Heart left ventricle (tissue), 16 donors: ENCODE measurements around the gene MED29. TPM values are rescaled to one million over a fixed set of nuclear protein-coding genes. Genes with fewer than 3 reads are reported as not detected.

ENCODE experiments used
- ATAC-seq, 4 donors: fragments of 200-7000 bp; cut with Tn5 transposase; one replicate each; pipeline ENCODE4 v1.9.1; 2020 to 2022; ENCODE audit warnings: moderate library complexity in 4 of 4, mild to moderate bottlenecking in 3 of 4, moderate number of reproducible peaks in 1 of 4
- DNase-seq, 5 donors: peaks; one replicate each; pipeline ENCODE4 v3.0.0-alpha.2; 2020
- H3K27ac ChIP-seq, 12 donors: fragments of 200-600 bp; sonication (generic) in 4 of 12; one replicate each; pipeline versions ENCODE4 v1.5.0 to v1.8.0; 2016 to 2022; ENCODE audit warnings: mild to moderate bottlenecking in 2 of 12
- H3K27me3 ChIP-seq, 9 donors: fragments of 200-600 bp; sonication (generic) in 2 of 9; one replicate each; pipeline versions ENCODE4 v1.5.1 to v1.8.0; 2016 to 2022; ENCODE audit warnings: mild to moderate bottlenecking in 3 of 9
- H3K36me3 ChIP-seq, 9 donors: fragments of 200-600 bp; sonication (generic) in 2 of 9; one replicate each; pipeline versions ENCODE4 v1.5.0 to v1.8.0; 2018 to 2022; ENCODE audit warnings: mild to moderate bottlenecking in 2 of 9
- H3K4me1 ChIP-seq, 12 donors: fragments of 200-600 bp; sonication (generic) in 4 of 12; one replicate each; pipeline versions ENCODE4 v1.5.0 to v1.8.0; 2016 to 2022; ENCODE audit warnings: mild to moderate bottlenecking in 3 of 12
- H3K4me3 ChIP-seq, 12 donors: fragments of 200-600 bp; sonication (generic) in 4 of 12; one replicate each; pipeline versions ENCODE4 v1.5.0 to v1.8.0; 2017 to 2022; ENCODE audit warnings: mild to moderate bottlenecking in 9 of 12, moderate library complexity in 4 of 12
- H3K9me3 ChIP-seq, 12 donors: fragments of 200-600 bp; sonication (generic) in 4 of 12; one replicate each; pipeline versions ENCODE4 v1.5.0 to v1.8.0; 2016 to 2022; ENCODE audit warnings: mild to moderate bottlenecking in 1 of 12
- CTCF ChIP-seq, 12 donors: fragments of 200-600 bp; sonication (generic) in 4 of 12; IDR thresholded peaks; one replicate each; pipeline versions ENCODE4 v1.5.0 to v1.8.0; 2018 to 2022; ENCODE audit warnings: antibody characterized with exemption in 12 of 12, mild to moderate bottlenecking in 5 of 12
- POLR2A ChIP-seq, 2 donors: fragments of 450-650 bp; IDR thresholded peaks; one replicate each; pipeline ENCODE4 v1.6.1; 2017; ENCODE audit warnings: antibody characterized with exemption in 2 of 2, mild to moderate bottlenecking in 2 of 2, moderate library complexity in 2 of 2
- WGBS, 4 donors: extraction: QIAGEN DNeasy Blood & Tissue Kit in 2 of 4; methylation state at CpG; one replicate each; pipeline versions ENCODE4 v1.1.5 to v1.1.7; 2013 to 2018; 5-methylcytosine and 5-hydroxymethylcytosine counted together
- intact Hi-C, 10 donors: fragments of 100-400 bp; cut with DNase I; formaldehyde crosslinking; loops; one replicate each; pipeline versions ENCODE4 v1.11.1 to v1.14.2; 2022
- polyA plus RNA-seq, 2 donors: library from polyadenylated mRNA; stranded (reverse); fragments of 200-250 nt; gene quantifications; one replicate each; pipeline ENCODE4 v1.2.3, GENCODE V29; 2013
- total RNA-seq, 9 donors: library from RNA; depleted of rRNA in 2 of 9; stranded (reverse); fragments of >200 nt in 2 of 9; fragmentation: NEBNext Ultra II Directional in 3 of 9; extraction: Animal tissue kit (Norgen Biotek cat#: 25700) in 3 of 9; gene quantifications; one replicate each; pipeline versions ENCODE4 v1.1.0 to v1.2.4, GENCODE V29; 2016 to 2023
- donor health status: ischemic (EF 13 %, LVEDD 7.1; RV severe dilation, severe dysfunction).
- donor health status: healthy with polysubstance abuse.
- donor health status: DM: no; HTN: yes; CAD: no.
- donor health status: DM: no; HTN: no; CAD: no.
- donor health status: ischemic (EF 25% LVEDD 6.9; RV normal size, moderate dysfunction).
- donor health status: ischemic (EF 25% LVEDD 5.7; RV mildly dilated, moderate dysfunction).
- donor health status: healthy.
- donor health status: DM: yes; HTN: yes; CAD: no.
- donor health status: ischemic (EF 35%, LVEDD 5.7; RV mildly dilated, moderate dysfunction).
- donor health status: nonischemic (EF 11% LVEDD 7.7; RV severe dilation, severe dysfunction).
- donor health status: DM: yes; HTN: yes; CAD: no.
- donor health status: PGD.
- donor health status: ischemic (EF 29% LVEDD 5.4; RV normal size, mild dysfunction).
- donor health status: nonischemic (EF 23%, LVEDD 6.1; RV moderate dilation, normal function).

The MED29 gene
- total and polyA plus RNA-seq, 11 donors, result 26.3 to 53.0 (median 34.1) TPM

GRCh38 chr19:39411832-39412099 lies 20.6 kb downstream of the MED29 start:
- WGBS, 4 donors, result 0 to 1% (median 0%) methylated on average over 7 of the region's 7 CpGs
- H3K36me3 ChIP-seq, result peaks cover 3 to 27% (median 20%) of the 10 kb centered on the region in 9 donors
- TF ChIP-seq POLR2A (IDR thresholded peaks at IDR 0.05), result no peak
- peak; percentile 87 to 99 (median 94) for TF ChIP-seq CTCF (IDR thresholded peaks at IDR 0.05)
- no peaks in the 10 kb centered on the region for H3K9me3 ChIP-seq
- ATAC-seq (peak; percentile 28 to 53 (median 36)), DNase-seq (peak; percentile 88 to 94 (median 90))
- peak overlapping the region; percentile 94 to 100 (median 99) for H3K27ac ChIP-seq
- intact Hi-C loops, result loop anchor here in 8 of 10 donors (1.0 to 10.0 kb wide), 14 partner anchors 9 to 289 kb away; partner anchors contain the start of genes PAK4 (in 2 of the 8), RPS16 (in 2 of the 8), SAMD4B (in 2 of the 8) and EID2B (in 1 of the 8)
- peak overlapping the region in 10 of 12 donors; percentile 10 to 100 (median 86) for H3K4me3 ChIP-seq
- peaks cover 7 to 60% (median 36%) of the 10 kb centered on the region in 12 donors for H3K4me1 ChIP-seq
- H3K27me3 ChIP-seq, result peaks cover 0 to 5% (median 0%) of the 10 kb centered on the region in 9 donors

GRCh38 chr19:39412100-39412866 lies 21.1 kb downstream of the MED29 start, which contains the start of gene PLEKHG2:
Gene PLEKHG2, plus strand, starts transcription at chr19:39412669. Its CDS starts 1,418 bp downstream, at chr19:39414087.
- peak; percentile 65 to 72 (median 71) for ATAC-seq

GRCh38 chr19:39412867-39413271 lies 21.7 kb downstream of the MED29 start:
- peaks cover 7 to 67% (median 37%) of the 10 kb centered on the region in 12 donors for H3K4me1 ChIP-seq
- peak overlapping the region; percentile 74 to 100 (median 99) for H3K27ac ChIP-seq
- no peaks in the 10 kb centered on the region for H3K9me3 ChIP-seq
- TF ChIP-seq POLR2A (IDR thresholded peaks at IDR 0.05), result no peak
- peak in 4 of 12 donors; percentile 2 to 35 (median 20) for TF ChIP-seq CTCF (IDR thresholded peaks at IDR 0.05)
- DNase-seq (no peak), ATAC-seq (no peak)
- peaks cover 3 to 33% (median 27%) of the 10 kb centered on the region in 9 donors for H3K36me3 ChIP-seq
- WGBS, 4 donors, result 0% methylated on average over 20 to 24 of the region's 24 CpGs
- intact Hi-C loops, result loop anchor here in 8 of 10 donors (1.0 to 10.0 kb wide), 12 partner anchors 16 to 291 kb away; partner anchors contain the start of genes PAK4 (in 2 of the 8), RPS16 (in 2 of the 8), SAMD4B (in 2 of the 8) and EID2B (in 1 of the 8)
- H3K4me3 ChIP-seq, result peak overlapping the region; percentile 61 to 100 (median 85)
- H3K27me3 ChIP-seq, result peaks cover 0 to 5% (median 0%) of the 10 kb centered on the region in 9 donors

More at GRCh38 chr19:39412100-39412866, 21.1 kb downstream of the MED29 start, which contains the start of gene PLEKHG2:
- Histone ChIP-seq H3K27ac (peak within 1 kb of the TSS; percentile 94 to 100 (median 99)), H3K27me3 (peaks cover 0 to 5% (median 0%) of the 10 kb centered on the region in 9 donors), H3K4me1 (peaks cover 7 to 65% (median 37%) of the 10 kb centered on the region in 12 donors), H3K4me3 (peak within 1 kb of the TSS; percentile 61 to 100 (median 85)), H3K36me3 (peaks cover 3 to 32% (median 25%) of the 10 kb centered on the region in 9 donors), H3K9me3 (no peaks in the 10 kb centered on the region)
- DNase-seq, result peak; percentile 97 to 98 (median 97)
- peak; percentile 75 to 98 (median 89) for TF ChIP-seq CTCF (IDR thresholded peaks at IDR 0.05)
- peak in 1 of 2 donors; percentile 80 for TF ChIP-seq POLR2A (IDR thresholded peaks at IDR 0.05)
- 0 to 1% (median 0%) methylated on average over 30 to 60 of the region's 60 CpGs for WGBS, 4 donors
- intact Hi-C loops, result loop anchor here in 8 of 10 donors (1.0 to 10.0 kb wide), 12 partner anchors 15 to 290 kb away; partner anchors contain the start of genes PAK4 (in 2 of the 8), RPS16 (in 2 of the 8), SAMD4B (in 2 of the 8) and EID2B (in 1 of the 8)
